ENCODE measurements around the gene B3GALT5. TPM values are rescaled to one million over a fixed set of nuclear protein-coding genes. Genes with fewer than 3 reads are reported as not detected.

B3GALT5 gene
- polyA plus RNA-seq, 2 of the 4 experiments (the other 2 are of a cell fraction) = 0.39 to 0.52 TPM

GRCh38 chr21:39720126-39720778, 107.5 kb downstream of the B3GALT5 start:
- H3K4me2 ChIP-seq = no peak overlapping the region
- WGBS (ENCODE audit: missing lambda C conversion rate) = 24% methylated on average over 5 of the region's 5 CpGs
- H3K9me3 ChIP-seq = no peaks in the 10 kb centered on the region
- CTCF ChIA-PET = interaction anchor here (16.0 kb wide), 1 partner anchor 203 kb away, joined by 176 read pairs; no protein-coding TSS in a partner anchor
- DNase-seq (ENCODE audit: low read depth in 1 of 2, low spot score in 1 of 2) (peak in 1 of 2 experiments; percentile 12), FAIRE-seq (no peak), ATAC-seq (peak; percentile 49 to 70; a peak in 2 of 6 replicates)
- no peak for TF ChIP-seq EHF (CRISPR knock-in tag; IDR thresholded peaks at IDR 0.05)
- TF ChIP-seq RFX5 (IDR thresholded peaks at IDR 0.05) = no peak
- no peak for TF ChIP-seq EHMT2 (IDR thresholded peaks at IDR 0.05; ENCODE audit: low read depth)
- no peak for TF ChIP-seq ZC3H11A (IDR thresholded peaks at IDR 0.05)
- TF ChIP-seq, protein P1, sequence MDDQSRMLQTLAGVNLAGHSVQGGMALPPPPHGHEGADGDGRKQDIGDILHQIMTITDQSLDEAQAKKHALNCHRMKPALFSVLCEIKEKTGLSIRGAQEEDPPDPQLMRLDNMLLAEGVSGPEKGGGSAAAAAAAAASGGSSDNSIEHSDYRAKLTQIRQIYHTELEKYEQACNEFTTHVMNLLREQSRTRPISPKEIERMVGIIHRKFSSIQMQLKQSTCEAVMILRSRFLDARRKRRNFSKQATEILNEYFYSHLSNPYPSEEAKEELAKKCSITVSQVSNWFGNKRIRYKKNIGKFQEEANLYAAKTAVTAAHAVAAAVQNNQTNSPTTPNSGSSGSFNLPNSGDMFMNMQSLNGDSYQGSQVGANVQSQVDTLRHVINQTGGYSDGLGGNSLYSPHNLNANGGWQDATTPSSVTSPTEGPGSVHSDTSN (IDR thresholded peaks at IDR 0.05) = no peak
- TF ChIP-seq CEBPB (IDR thresholded peaks at IDR 0.05) = no peak
- no peak for TF ChIP-seq EP300 (IDR thresholded peaks at IDR 0.05)
- no peak for TF ChIP-seq SMC3 (IDR thresholded peaks at IDR 0.05)
- TF ChIP-seq USF2 (IDR thresholded peaks at IDR 0.05) = no peak
- no peak for TF ChIP-seq CBX8 (IDR thresholded peaks at IDR 0.05)
- TF ChIP-seq HOXA7 (CRISPR knock-in tag; IDR thresholded peaks at IDR 0.05) = no peak
- H3K4me1 ChIP-seq = 0 out of 3 replicates have a peak, but pooled peaks cover 4% of the 10 kb centered on the region
- no peak overlapping the region for H3K27ac ChIP-seq
- no peak overlapping the region for H3K4me3 ChIP-seq
- POLR2A ChIA-PET = no interaction called here

DNA sequence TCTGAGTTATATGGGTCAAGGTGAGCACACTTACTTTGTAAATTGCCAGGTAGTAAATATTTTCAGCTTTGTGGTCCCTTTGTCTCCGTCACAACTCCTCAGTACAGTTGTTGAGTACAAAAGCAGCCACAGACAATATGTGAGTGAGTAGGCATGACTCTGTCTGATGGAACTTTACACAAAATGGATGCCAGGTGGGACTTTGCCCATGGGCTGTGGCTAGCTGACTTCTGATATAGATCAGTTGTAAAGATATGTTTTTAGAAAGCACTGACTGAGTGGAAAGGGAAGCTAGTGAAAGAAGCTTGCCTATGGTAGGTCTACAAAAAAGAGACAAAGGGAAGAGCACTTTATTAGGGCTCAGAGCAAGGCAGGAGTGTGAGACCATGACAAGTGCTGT, 109.1 kb downstream of the B3GALT5 start:
- no peaks in the 10 kb centered on the region for H3K9me3 ChIP-seq
- no peak overlapping the region for H3K4me2 ChIP-seq
- WGBS (ENCODE audit: missing lambda C conversion rate) = 64% methylated on average over 1 of the region's 1 CpG
- DNase-seq (ENCODE audit: low read depth in 1 of 2, low spot score in 1 of 2) (no peak), FAIRE-seq (no peak), ATAC-seq (no peak)
- POLR2A ChIA-PET = no interaction called here
- H3K4me3 ChIP-seq = no peak overlapping the region
- H3K4me1 ChIP-seq = no peaks in the 10 kb centered on the region
- TF ChIP-seq CHD2 (IDR thresholded peaks at IDR 0.05; ENCODE audit: low read length, partially characterized antibody) = no peak
- TF ChIP-seq, protein P2, sequence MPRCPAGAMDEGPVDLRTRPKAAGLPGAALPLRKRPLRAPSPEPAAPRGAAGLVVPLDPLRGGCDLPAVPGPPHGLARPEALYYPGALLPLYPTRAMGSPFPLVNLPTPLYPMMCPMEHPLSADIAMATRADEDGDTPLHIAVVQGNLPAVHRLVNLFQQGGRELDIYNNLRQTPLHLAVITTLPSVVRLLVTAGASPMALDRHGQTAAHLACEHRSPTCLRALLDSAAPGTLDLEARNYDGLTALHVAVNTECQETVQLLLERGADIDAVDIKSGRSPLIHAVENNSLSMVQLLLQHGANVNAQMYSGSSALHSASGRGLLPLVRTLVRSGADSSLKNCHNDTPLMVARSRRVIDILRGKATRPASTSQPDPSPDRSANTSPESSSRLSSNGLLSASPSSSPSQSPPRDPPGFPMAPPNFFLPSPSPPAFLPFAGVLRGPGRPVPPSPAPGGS (IDR thresholded peaks at IDR 0.05) = no peak
- no peak for TF ChIP-seq MAX (IDR thresholded peaks at IDR 0.05)
- TF ChIP-seq ZNF302 (CRISPR knock-in tag; IDR thresholded peaks at IDR 0.05) = no peak
- TF ChIP-seq KDM5A (IDR thresholded peaks at IDR 0.05) = no peak
- TF ChIP-seq FOSB (CRISPR knock-in tag; IDR thresholded peaks at IDR 0.05) = no peak
- no peak overlapping the region for H3K27ac ChIP-seq
- CTCF ChIA-PET = interaction anchor here (1.3 kb wide), 1 partner anchor 198 kb away, joined by 3 read pairs; no protein-coding TSS in a partner anchor

Other genes starting within 250 kb of the B3GALT5 start
- 2.1 and 2.8 TPM in 2 replicates for gene LCA5L, start 167.2 kb upstream of the B3GALT5 start, polyA plus RNA-seq (2011; rRNA removed)
- gene LCA5L, start 167.2 kb upstream of the B3GALT5 start, polyA plus RNA-seq (2017; fragmentation: RNase III; extraction: RNeasy Plus Mini Kit Qiagen cat#74134 plus additional on column Dnase treatment) = 0.90 to 1.1 TPM (median 0.99 TPM) in 3 replicates
- 2.2 and 3.0 TPM in 2 replicates for gene SH3BGR, start 161.0 kb upstream of the B3GALT5 start, polyA plus RNA-seq (2011; rRNA removed)
- 1.0 to 2.0 TPM (median 1.8 TPM) in 3 replicates for gene SH3BGR, start 161.0 kb upstream of the B3GALT5 start, polyA plus RNA-seq (2017; fragmentation: RNase III; extraction: RNeasy Plus Mini Kit Qiagen cat#74134 plus additional on column Dnase treatment)
- gene IGSF5, start 132.2 kb downstream of the B3GALT5 start, polyA plus RNA-seq (2011; rRNA removed) = not detected in 2 replicates
- gene IGSF5, start 132.2 kb downstream of the B3GALT5 start, polyA plus RNA-seq (2017; fragmentation: RNase III; extraction: RNeasy Plus Mini Kit Qiagen cat#74134 plus additional on column Dnase treatment) = not detected in 3 replicates